HepG2 (cell line): ENCODE results near the gene JAZF1. TPM values are rescaled to one million over a fixed set of nuclear protein-coding genes. Genes with fewer than 3 reads are reported as not detected.

Source experiments
- ATAC-seq: fragments of 200-7000 bp; cut with Tn5 transposase; 3 replicates; pipeline ENCODE4 v1.9.1; 2020; ENCODE audit warnings: mild to moderate bottlenecking, moderate library complexity
- BruUV-seq: library from RNA; stranded (reverse); fragments of 400-500 nt; replicated peaks from 2 replicates; lab custom pipeline; 2021; lab: Mats Ljungman, UMichigan
- CTCF ChIA-PET: fragments of 300-600 bp; formaldehyde crosslinking; extraction: SDS; loops from one replicate; lab custom pipeline; 2021; ENCODE audit warnings: low total read pairs, inconsistent platforms, low intra/inter-chr PET ratio; lab: Yijun Ruan, JAX
- POLR2A ChIA-PET: fragments of 350-600 bp; sonication (Branson Sonifier 250); formaldehyde crosslinking; loops from one replicate; lab custom pipeline; 2020; ENCODE audit warnings: antibody characterized with exemption, inconsistent platforms; lab: Yijun Ruan, JAX
- DNase-seq: peaks from one replicate; pipeline ENCODE4 v3.0.0-alpha.2; 2015; ENCODE audit warnings: low spot score
- FAIRE-seq: peaks from 3 replicates; lab custom pipeline; 2011; peaks lifted over from hg19 to GRCh38; lab: Jason Lieb, UNC
- H2AFZ ChIP-seq: one replicate; pipeline ENCODE4 v1.6.1; 2011; ENCODE audit warnings: low read length, inconsistent platforms
- H3K27ac ChIP-seq: fragments of 300-600 bp; 3 replicates; pipeline ENCODE4 v1.8.0; 2011; ENCODE audit warnings: mixed run types, mild to moderate bottlenecking, mixed read lengths, low read length, inconsistent platforms; ENCODE audit not compliant: insufficient read depth; ENCODE audit errors: extremely low read length
- H3K27me3 ChIP-seq, 2 experiments: fragments of 200-600 bp in 1 of 2; 2 replicates in 1 of 2; 3 replicates in 1 of 2; pipeline versions ENCODE4 v1.6.0 to v1.8.0; 2011; ENCODE audit warnings: low read length in 2 of 2, mild to moderate bottlenecking in 2 of 2, moderate library complexity in 2 of 2, inconsistent platforms in 1 of 2; ENCODE audit not compliant: insufficient read depth in 2 of 2, control insufficient read depth in 1 of 2
- H3K36me3 ChIP-seq, 2 experiments: fragments of 200-600 bp in 1 of 2; replicated peaks in 1 of 2; 2 replicates in 1 of 2; 3 replicates in 1 of 2; pipeline versions ENCODE4 v1.5.1 to v1.8.0; 2011; ENCODE audit warnings: low read length in 2 of 2, inconsistent platforms in 1 of 2; ENCODE audit not compliant: insufficient read depth in 2 of 2, control insufficient read depth in 1 of 2
- H3K4me1 ChIP-seq: 2 replicates; pipeline ENCODE4 v1.5.1; 2012; ENCODE audit warnings: low read length, inconsistent platforms; ENCODE audit not compliant: insufficient read depth
- H3K4me2 ChIP-seq: 2 replicates; pipeline ENCODE4 v1.6.0; 2011; ENCODE audit warnings: low read depth, low read length, inconsistent platforms
- H3K4me3 ChIP-seq, 3 experiments: fragments of 200-600 bp in 1 of 3; sonication (generic), shearing (Covaris generic) in 1 of 3; replicated peaks in 1 of 3; 2 replicates each; pipeline ENCODE4 v1.5.1; 2011 to 2016; ENCODE audit warnings: low read length in 3 of 3, inconsistent platforms in 2 of 3, low read depth in 2 of 3, mild to moderate bottlenecking in 2 of 3, control low read depth in 1 of 3, mixed read lengths in 1 of 3; ENCODE audit not compliant: insufficient read depth in 1 of 3
- H3K79me2 ChIP-seq: one replicate; pipeline ENCODE4 v1.6.1; 2011; ENCODE audit warnings: low read length, inconsistent platforms; ENCODE audit not compliant: insufficient read depth
- H3K9ac ChIP-seq: 2 replicates; pipeline ENCODE4 v1.6.0; 2011; ENCODE audit warnings: mild to moderate bottlenecking, low read depth, low read length, inconsistent platforms; ENCODE audit not compliant: insufficient read depth
- H3K9me3 ChIP-seq: 2 replicates; pipeline ENCODE4 v1.5.1; 2012; ENCODE audit warnings: mild to moderate bottlenecking, low read length
- H4K20me1 ChIP-seq: 2 replicates; pipeline ENCODE4 v1.6.0; 2011; ENCODE audit warnings: inconsistent platforms, mild to moderate bottlenecking, low read length, moderate library complexity; ENCODE audit not compliant: insufficient read depth
- ARHGAP35 ChIP-seq: sonication (generic); formaldehyde crosslinking; IDR thresholded peaks from 2 replicates; pipeline ENCODE4 v1.9.0; 2022; ENCODE audit warnings: mild to moderate bottlenecking, inconsistent platforms, moderate library complexity, missing genetic modification reagents, borderline replicate concordance
- ATF1 ChIP-seq: IDR thresholded peaks from 2 replicates; pipeline ENCODE4 v1.6.1; 2016; ENCODE audit warnings: mild to moderate bottlenecking, control low read depth
- ELF3 ChIP-seq: IDR thresholded peaks from 2 replicates; pipeline ENCODE4 v1.6.1; 2016; ENCODE audit warnings: missing genetic modification reagents, missing compliant biosample characterization
- KDM2A ChIP-seq: sonication (generic); formaldehyde crosslinking; IDR thresholded peaks from 2 replicates; pipeline ENCODE4 v1.4.0; 2020; ENCODE audit warnings: low read depth, missing genetic modification reagents, borderline replicate concordance
- MTERF4 ChIP-seq: sonication (generic); formaldehyde crosslinking; IDR thresholded peaks from 2 replicates; pipeline ENCODE4 v1.8.0; 2023; ENCODE audit warnings: mild to moderate bottlenecking, missing genetic modification reagents
- NBN ChIP-seq: fragments of 450-650 bp; conservative IDR thresholded peaks from 2 replicates; pipeline ENCODE4 v1.6.1; 2017
- PCBP2 ChIP-seq: fragments of 200-400 bp; formaldehyde crosslinking; optimal IDR thresholded peaks from 2 replicates; pipeline ENCODE3; 2018; ENCODE audit warnings: low read length, low read depth; ENCODE audit not compliant: poor library complexity, severe bottlenecking
- SNAPC2 ChIP-seq: sonication (generic); formaldehyde crosslinking; IDR thresholded peaks from 2 replicates; pipeline ENCODE4 v1.8.1; 2022; ENCODE audit warnings: mild to moderate bottlenecking, missing genetic modification reagents
- WIZ ChIP-seq: sonication (generic); formaldehyde crosslinking; IDR thresholded peaks from 2 replicates; pipeline ENCODE4 v1.5.1; 2020; ENCODE audit warnings: mild to moderate bottlenecking, missing genetic modification reagents
- ZBED4 ChIP-seq: sonication (generic); formaldehyde crosslinking; IDR thresholded peaks from 2 replicates; pipeline ENCODE4 v1.4.0; 2020; ENCODE audit warnings: missing genetic modification reagents, borderline replicate concordance
- ZFAT ChIP-seq: sonication (generic); formaldehyde crosslinking; conservative IDR thresholded peaks from 2 replicates; pipeline ENCODE4 v1.8.1; 2023; ENCODE audit warnings: missing genetic modification reagents, inconsistent platforms
- ZNF282 ChIP-seq: fragments of 450-650 bp; IDR thresholded peaks from 2 replicates; pipeline ENCODE4 v1.6.1; 2018; ENCODE audit not compliant: partially characterized antibody
- ZNF510 ChIP-seq: sonication (generic); formaldehyde crosslinking; IDR thresholded peaks from 2 replicates; pipeline ENCODE4 v1.4.0; 2020; ENCODE audit warnings: low read depth, mild to moderate bottlenecking, missing genetic modification reagents
- ZNF660 ChIP-seq: sonication (generic); formaldehyde crosslinking; IDR thresholded peaks from 2 replicates; pipeline ENCODE4 v1.5.1; 2020; ENCODE audit warnings: mild to moderate bottlenecking, low read depth, missing genetic modification reagents, borderline replicate concordance
- WGBS: methylation state at CpG from one replicate; pipeline ENCODE4 v1.1.6; 2017; ENCODE audit warnings: low lambda C conversion rate; 5-methylcytosine and 5-hydroxymethylcytosine counted together
- in situ Hi-C: cut with HindIII; loops from 2 replicates; pipeline ENCODE4 v1.10.0; 2017; ENCODE audit warnings: low pct_unique_long_range_greater_than_20kb; ENCODE audit not compliant: extremely low pct_ligation_motif_present
- intact Hi-C: fragments of 100-400 bp; cut with micrococcal nuclease; formaldehyde crosslinking; loops from one replicate; pipeline ENCODE4 v1.10.0; 2022; ENCODE audit not compliant: unreplicated experiment
- polyA plus RNA-seq, 8 experiments: library from polyadenylated mRNA; depleted of rRNA in 3 of 8; stranded (reverse) in 7 of 8; unstranded in 1 of 8; fragments of >200 nt; fragmentation: Illumina TruSeq in 4 of 8; extraction: Trizol in 4 of 8; gene quantifications; 2 replicates each; pipeline versions ENCODE4 v1.2.1 to v1.2.3, GENCODE V29; 2011 to 2016; ENCODE audit warnings: low read depth in 4 of 8, missing spikeins in 1 of 8, mixed read lengths in 1 of 8; ENCODE audit not compliant: insufficient read depth in 1 of 8
- total RNA-seq, 5 experiments: library from RNA; depleted of rRNA; stranded (reverse); fragments of >200 nt; fragmentation: Illumina TruSeq; extraction: Trizol; gene quantifications; 2 replicates each; pipeline ENCODE4 v1.2.3, GENCODE V29; 2016; ENCODE audit warnings: low read depth in 1 of 5

Gene JAZF1
- total and polyA plus RNA-seq, 2 of the 13 experiments (the other 11 are each of a cell fraction or from before 2014, with no cell fraction given) = not detected

GRCh38 chr7:27839099-27839498 is 341.5 kb downstream of the JAZF1 start:
- H3K4me3 ChIP-seq = no peak overlapping the region
- 71% methylated on average over 7 of the region's 10 CpGs for WGBS
- H3K4me1 ChIP-seq = no peaks in the 10 kb centered on the region
- FAIRE-seq (no peak), DNase-seq (no peak)
- no peak overlapping the region for H2AFZ ChIP-seq
- no peak overlapping the region for H3K9ac ChIP-seq
- intact Hi-C loops = no loop called here
- peaks cover 1 to 30% of the 10 kb centered on the region in 2 experiments; a peak in 4 of 5 replicates for H3K27me3 ChIP-seq
- no peaks in the 10 kb centered on the region for H3K36me3 ChIP-seq
- BruUV-seq = no TSS peak
- TF ChIP-seq ZNF282 (no peak), NBN (no peak), KDM2A (CRISPR knock-in tag) (no peak), ZFAT (no peak), PCBP2 (no peak), ARHGAP35 (no peak), ATF1 (CRISPR knock-in tag) (no peak), ZNF660 (CRISPR knock-in tag) (no peak), WIZ (CRISPR knock-in tag) (no peak), SNAPC2 (CRISPR knock-in tag) (no peak), MTERF4 (no peak), ZBED4 (CRISPR knock-in tag) (no peak), ZNF510 (CRISPR knock-in tag) (no peak), ELF3 (CRISPR knock-in tag) (no peak)
- TF ChIP-seq, all 625 proteins: peak for 0
- POLR2A ChIA-PET = no interaction called here
- ATAC-seq = 0 out of 3 replicates have a peak, but pooled peaks have one; percentile 8
- Histone ChIP-seq H3K79me2 (no peaks in the 10 kb centered on the region), H3K27ac (no peak overlapping the region), H3K9me3 (no peaks in the 10 kb centered on the region), H3K4me2 (no peak overlapping the region), H4K20me1 (no peaks in the 10 kb centered on the region)
- in situ Hi-C loops = no loop called here
- CTCF ChIA-PET = no interaction called here
